RWPE1 (cell line): Measurements from ENCODE around the gene S100A14.
A peak's percentile ranks its signal among the peaks of the same experiment; 100 is the strongest.

ENCODE experiments used
- CTCF ChIA-PET: fragments of 350-600 bp; sonication (Branson Sonifier 250); formaldehyde crosslinking; extraction: SDS; loops from one replicate; lab custom pipeline; 2021; lab: Yijun Ruan, JAX
- POLR2A ChIA-PET: fragments of 400-600 bp; formaldehyde crosslinking; extraction: SDS; loops from one replicate; lab custom pipeline; 2020; ENCODE audit warnings: antibody characterized with exemption; ENCODE audit not compliant: low non-redundant PET; lab: Yijun Ruan, JAX
- DNase-seq: peaks from one replicate; pipeline ENCODE4 v3.0.0; 2012; ENCODE audit warnings: low spot score
- H3K27ac ChIP-seq: fragments of 450-650 bp; 2 replicates; pipeline ENCODE4 v1.5.1; 2017
- CTCF ChIP-seq: fragments of 450-650 bp; conservative IDR thresholded peaks from 2 replicates; pipeline ENCODE4 v1.5.1; 2017; ENCODE audit warnings: low read depth, mild to moderate bottlenecking

S100A14 gene

GRCh38 chr1:153572569-153573015 lies 43.5 kb downstream of the S100A14 start:
- peak overlapping the region; percentile 66 for H3K27ac ChIP-seq
- TF ChIP-seq CTCF, result peak; percentile 93
- ChIA-PET CTCF (interaction anchor here (0.5 to 2.7 kb wide), 26 partner anchors 9 to 261 kb away, joined by 3 to 25 read pairs (median 5); partner anchors contain the start of genes CHTOP, ILF2, S100A13 and S100A14), POLR2A (interaction anchor here (0.6 to 1.5 kb wide), 4 partner anchors 30 to 57 kb away, joined by 3 to 4 read pairs (median 3); partner anchors contain the start of genes S100A1, S100A13 and S100A16)
- peak; percentile 70 for DNase-seq

GRCh38 chr1:153571706-153572105 lies 44.4 kb downstream of the S100A14 start:
- DNase-seq, result no peak
- no peak for TF ChIP-seq CTCF
- ChIA-PET POLR2A (interaction anchor here (1.5 kb wide), 1 partner anchor 56 kb away, joined by 4 read pairs; the partner anchor contains the start of genes S100A1 and S100A13), CTCF (interaction anchor here (0.7 to 1.9 kb wide), 11 partner anchors 10 to 67 kb away, joined by 3 to 23 read pairs (median 7); partner anchors contain the start of genes CHTOP, S100A14 and S100A16)
- peak overlapping the region; percentile 66 for H3K27ac ChIP-seq

- ChIA-PET POLR2A (no interaction called here), CTCF (interaction anchor here (0.6 to 2.4 kb wide), 2 partner anchors 60 to 64 kb away, joined by 3 to 18 read pairs; no protein-coding TSS in a partner anchor)
- 0 out of 2 replicates have a peak overlapping the region, but pooled peaks have one; percentile 5 for H3K27ac ChIP-seq
- DNase-seq, result no peak
- TF ChIP-seq CTCF, result no peak
Observed at GRCh38 chr1:153570874-153571273, 45.3 kb downstream of the S100A14 start.

GRCh38 chr1:153569465-153569864 lies 46.7 kb downstream of the S100A14 start:
- ChIA-PET CTCF (interaction anchor here (0.8 to 3.2 kb wide), 5 partner anchors 36 to 59 kb away, joined by 3 to 32 read pairs (median 9); partner anchors contain the start of gene S100A6), POLR2A (no interaction called here)
- DNase-seq, result no peak
- no peak for TF ChIP-seq CTCF
- H3K27ac ChIP-seq, result peak overlapping the region; percentile 100; the same call in 1 of the 2 replicates

- ChIA-PET POLR2A (interaction anchor here (0.6 to 1.8 kb wide), 5 partner anchors 33 to 70 kb away, joined by 3 to 8 read pairs (median 4); partner anchors contain the start of genes S100A16 and S100A6), CTCF (interaction anchor here (0.5 to 3.2 kb wide), 17 partner anchors 15 to 682 kb away, joined by 3 to 32 read pairs (median 4); partner anchors contain the start of genes S100A1, S100A4 and S100A6)
- peak overlapping the region; percentile 100 for H3K27ac ChIP-seq
- DNase-seq, result peak; percentile 90
- peak; percentile 96 for TF ChIP-seq CTCF
Observed at GRCh38 chr1:153568367-153569099, 47.6 kb downstream of the S100A14 start.
